GM19193 (cell line): ENCODE data around the gene LRRC66.

Experiments
- POLR2A ChIP-seq: IDR thresholded peaks from 4 replicates; pipeline ENCODE4 v1.6.1; 2011; ENCODE audit not compliant: insufficient read depth, insufficient read length; ENCODE audit errors: extremely low read depth

The LRRC66 gene, protein sequence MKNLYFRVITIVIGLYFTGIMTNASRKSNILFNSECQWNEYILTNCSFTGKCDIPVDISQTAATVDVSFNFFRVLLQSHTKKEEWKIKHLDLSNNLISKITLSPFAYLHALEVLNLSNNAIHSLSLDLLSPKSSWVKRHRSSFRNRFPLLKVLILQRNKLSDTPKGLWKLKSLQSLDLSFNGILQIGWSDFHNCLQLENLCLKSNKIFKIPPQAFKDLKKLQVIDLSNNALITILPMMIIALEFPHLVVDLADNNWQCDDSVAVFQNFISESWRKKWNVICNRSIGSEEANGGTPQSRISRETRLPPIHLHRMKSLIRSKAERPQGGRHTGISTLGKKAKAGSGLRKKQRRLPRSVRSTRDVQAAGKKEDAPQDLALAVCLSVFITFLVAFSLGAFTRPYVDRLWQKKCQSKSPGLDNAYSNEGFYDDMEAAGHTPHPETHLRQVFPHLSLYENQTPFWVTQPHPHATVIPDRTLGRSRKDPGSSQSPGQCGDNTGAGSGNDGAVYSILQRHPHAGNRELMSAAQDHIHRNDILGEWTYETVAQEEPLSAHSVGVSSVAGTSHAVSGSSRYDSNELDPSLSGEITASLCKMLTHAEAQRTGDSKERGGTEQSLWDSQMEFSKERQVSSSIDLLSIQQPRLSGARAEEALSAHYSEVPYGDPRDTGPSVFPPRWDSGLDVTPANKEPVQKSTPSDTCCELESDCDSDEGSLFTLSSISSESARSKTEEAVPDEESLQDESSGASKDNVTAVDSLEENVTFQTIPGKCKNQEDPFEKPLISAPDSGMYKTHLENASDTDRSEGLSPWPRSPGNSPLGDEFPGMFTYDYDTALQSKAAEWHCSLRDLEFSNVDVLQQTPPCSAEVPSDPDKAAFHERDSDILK

DNA sequence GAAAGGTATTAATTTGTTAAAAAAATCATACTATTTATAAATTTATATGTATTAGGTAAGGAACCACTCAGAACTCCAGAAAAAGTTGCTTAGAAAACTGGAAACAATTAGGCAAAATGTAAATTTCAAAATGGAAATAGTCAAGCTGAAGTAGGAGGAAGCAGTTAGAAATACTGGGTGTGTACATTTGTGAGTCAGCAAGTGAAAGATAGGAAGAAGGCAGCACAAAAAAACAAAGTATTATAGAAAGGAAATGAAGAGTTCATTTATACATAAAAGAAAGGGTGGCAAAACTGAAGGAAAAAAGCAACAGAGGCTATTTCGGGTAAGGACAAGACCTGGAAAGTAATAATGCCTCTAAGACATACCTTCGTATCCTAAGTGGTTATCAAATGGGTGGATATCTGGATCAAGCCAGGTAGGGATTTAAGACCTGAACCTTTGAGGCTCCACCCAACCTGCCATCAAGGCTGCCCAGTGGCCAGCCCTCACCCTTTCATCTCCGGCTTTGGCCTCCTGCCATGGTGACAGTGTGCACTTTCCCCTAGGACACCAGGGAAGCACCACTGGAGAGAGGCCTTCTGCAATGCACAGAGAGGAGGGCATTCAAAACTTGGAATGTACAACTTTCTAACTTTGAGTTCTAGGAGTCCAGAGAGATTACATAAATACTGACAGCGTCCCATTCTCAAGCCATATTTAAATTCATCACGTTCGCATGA lies at the start of gene LRRC66:
LRRC66 (minus strand) TSS at position 428 of the 722 bp plus-strand sequence. CDS start 2,750 bp downstream, outside the sequence.
- no peak for TF ChIP-seq POLR2A

DNA sequence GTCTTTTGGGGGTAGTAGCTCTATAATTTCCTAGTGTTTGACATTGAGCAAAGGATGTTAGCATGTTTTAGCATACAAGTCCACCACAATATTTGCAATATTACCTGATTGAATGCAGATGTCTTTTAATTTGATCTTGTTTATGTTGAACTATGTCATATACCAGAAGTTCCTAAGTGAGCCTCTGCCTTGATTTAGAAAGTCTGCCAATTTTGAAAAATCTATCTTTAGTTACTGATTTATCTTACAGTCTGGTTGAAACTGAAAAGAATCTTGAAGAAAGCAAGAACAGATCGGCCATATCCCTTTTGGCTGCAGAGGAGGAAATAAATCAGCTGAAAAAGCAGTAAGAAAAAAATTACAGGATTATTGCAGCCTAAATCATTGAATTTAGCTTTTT lies 49.4 kb upstream of the LRRC66 start:
- no peak for TF ChIP-seq POLR2A

DNA sequence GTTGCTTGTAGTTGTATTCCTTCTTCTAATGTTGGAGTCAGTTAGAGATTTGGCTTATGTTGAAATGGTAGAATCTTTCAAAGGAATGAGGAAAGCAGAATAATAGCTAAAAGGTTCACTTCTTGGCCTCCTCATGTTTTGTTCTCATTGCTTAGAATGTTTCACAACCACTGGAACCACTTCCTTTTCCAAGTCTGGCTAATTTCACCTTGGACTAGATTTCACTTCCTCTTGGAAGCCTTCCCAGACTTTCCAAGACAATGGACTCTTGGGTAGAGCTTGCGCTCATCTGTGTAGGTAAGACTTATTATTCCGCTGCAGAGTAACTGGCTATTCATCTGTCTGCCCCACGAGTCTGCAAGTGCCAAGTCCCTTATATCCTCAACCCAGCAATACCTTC lies 39.2 kb upstream of the LRRC66 start:
- TF ChIP-seq POLR2A: no peak

DNA sequence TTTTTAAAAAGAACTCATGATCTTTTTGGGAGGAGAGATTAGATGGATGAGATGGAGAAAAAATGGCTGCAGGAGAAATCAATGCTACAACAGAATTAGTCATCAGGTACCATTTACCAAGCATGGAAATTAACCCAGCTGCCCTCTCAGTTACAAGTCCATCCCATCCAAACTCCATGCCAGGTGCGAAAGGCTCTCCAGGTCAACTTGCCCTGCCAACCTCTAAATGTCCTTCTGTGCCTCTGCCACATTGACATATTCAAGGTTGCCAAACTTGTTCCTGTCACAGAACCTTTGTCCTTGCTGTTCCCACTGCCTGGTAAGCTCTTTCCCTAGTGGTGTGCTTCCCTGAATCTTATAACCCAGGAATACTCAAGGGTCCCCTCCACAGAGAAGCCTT lies 38.1 kb upstream of the LRRC66 start:
- TF ChIP-seq POLR2A: no peak

DNA sequence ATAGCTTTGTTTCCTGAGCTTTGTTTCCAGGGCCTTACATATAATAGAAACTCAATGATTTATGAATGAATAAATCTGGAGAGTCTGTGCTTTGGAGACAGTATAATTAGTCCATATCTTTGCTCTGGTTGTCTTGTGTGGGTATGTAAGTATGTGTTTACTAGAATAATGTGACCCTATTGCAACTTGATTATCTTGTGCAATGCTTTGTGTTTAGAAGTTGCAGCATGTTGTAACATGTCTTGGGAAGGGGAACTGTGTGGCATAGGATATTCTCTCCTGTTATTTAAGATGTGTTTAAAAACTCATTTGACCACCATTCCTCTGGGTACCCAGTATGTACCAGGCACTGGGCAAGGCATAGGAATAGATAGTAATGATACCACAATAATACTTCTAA lies 37.0 kb upstream of the LRRC66 start:
- TF ChIP-seq POLR2A: no peak

DNA sequence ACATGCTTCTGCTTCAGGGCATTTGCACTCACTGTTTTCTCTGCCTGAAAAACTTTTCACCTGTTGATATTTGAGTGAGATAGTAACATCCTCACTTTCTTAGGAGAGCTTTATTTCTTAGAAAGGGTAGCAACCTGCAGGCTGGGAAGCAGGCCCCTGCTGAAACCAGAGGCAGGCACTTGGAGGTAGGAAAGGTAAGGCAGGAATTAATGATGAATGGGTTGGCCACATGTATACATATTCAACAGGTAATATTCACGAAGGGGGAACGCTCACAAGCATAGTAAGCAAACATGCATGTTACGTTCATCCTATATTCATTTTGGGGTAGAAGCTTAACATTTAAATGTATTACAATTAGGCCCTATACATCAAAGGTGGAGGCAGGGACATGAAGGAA lies 34.1 kb upstream of the LRRC66 start:
- no peak for TF ChIP-seq POLR2A

DNA sequence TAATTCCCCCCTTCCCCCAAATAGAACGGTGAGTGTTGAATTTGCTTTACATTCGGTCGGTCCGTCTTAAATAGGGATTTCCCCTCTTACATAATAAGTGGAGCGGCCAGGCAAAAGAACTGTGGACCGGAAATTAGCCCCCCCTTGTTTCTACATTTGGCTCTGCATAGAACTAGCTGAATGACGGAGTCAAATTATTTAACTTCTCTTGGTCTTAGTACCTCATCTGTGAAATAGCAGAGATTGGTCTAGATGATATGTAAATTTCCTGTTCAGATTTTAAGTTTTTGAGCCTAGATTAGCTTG lies 32.3 kb upstream of the LRRC66 start:
- TF ChIP-seq POLR2A: no peak

DNA sequence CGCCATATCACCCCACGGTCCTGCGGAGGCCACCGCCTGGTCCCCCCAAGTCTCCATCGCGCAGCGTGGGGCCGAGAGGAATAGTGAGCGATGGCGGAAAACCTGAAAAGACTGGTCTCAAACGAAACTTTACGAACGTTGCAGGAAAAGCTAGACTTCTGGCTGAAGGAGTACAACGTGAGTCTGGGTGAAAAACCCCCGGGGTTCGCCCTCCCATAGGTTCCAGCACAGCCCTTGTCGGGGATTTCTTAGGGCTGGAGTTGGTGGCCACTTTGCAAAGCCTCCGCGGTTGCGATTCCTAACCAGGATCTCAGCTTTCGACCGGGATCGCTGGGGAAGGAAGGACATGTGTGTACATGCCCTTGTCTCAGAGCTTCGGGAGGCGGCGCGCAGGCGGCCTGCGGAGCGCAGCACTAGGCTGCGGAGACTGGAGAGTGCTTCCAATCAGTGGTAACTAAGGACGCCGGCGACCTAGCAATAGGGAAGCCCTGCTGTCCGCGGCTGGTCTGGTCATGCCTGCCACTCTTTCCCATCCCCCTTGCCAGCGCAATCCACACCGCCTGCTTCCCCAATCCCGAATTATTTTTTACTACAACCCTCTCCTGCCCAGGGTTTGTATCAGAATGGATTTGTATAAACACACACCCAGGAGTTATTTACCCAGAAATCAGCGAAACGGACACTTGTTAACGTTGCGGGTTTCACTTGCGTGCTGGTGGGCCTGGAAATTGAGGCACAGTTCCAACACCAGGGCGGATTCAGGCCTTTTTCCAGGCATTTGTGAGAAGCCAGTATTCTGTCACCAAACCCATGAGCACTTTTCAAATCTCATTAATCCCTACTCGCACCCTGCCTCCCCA lies 31.7 kb upstream of the LRRC66 start:
- peak; percentile 32 for TF ChIP-seq POLR2A

DNA sequence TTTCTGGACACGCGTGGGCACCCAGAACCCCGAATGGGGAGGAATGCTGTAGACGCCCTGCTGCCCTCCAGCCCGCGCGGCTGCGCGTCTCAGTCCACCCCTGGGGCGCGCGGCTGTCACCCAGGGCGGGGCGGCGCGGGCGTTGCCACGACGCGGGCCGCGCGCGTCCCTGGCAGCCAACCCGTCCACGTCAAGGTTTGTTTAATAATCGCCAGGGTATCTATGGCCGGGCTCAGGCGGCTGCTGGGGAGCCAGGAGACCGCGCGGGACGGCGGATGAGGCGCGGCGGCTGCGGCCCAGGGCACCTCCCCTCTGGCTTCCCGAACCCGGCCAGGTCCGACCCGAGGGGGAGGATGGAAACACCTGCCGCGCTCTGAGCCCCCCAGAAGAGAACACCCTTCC lies 31.1 kb upstream of the LRRC66 start, which contains the start of gene SPATA18:
SPATA18 (plus strand) TSS at position 92 of the 402 bp plus-strand sequence. CDS start 401 bp downstream, outside the sequence.
- no peak for TF ChIP-seq POLR2A

DNA sequence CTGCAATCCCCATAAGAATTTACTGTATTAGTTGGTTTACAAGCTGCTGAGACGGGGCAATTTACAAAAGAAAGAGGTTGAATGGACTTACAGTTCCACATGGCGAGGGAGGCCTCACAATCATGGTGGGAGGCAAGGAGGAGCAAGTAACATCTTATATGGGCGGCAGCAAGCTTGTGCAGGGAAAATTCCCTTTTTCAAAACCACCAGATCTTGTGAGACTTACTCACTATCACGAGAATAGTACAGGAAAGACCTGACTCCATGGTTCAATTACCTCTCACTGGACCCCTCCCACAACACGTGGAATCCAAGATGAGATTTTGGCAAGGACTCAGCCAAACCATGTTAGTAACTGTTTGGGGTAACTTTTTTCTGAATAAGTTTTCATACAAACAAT lies 29.1 kb upstream of the LRRC66 start:
- no peak for TF ChIP-seq POLR2A

DNA sequence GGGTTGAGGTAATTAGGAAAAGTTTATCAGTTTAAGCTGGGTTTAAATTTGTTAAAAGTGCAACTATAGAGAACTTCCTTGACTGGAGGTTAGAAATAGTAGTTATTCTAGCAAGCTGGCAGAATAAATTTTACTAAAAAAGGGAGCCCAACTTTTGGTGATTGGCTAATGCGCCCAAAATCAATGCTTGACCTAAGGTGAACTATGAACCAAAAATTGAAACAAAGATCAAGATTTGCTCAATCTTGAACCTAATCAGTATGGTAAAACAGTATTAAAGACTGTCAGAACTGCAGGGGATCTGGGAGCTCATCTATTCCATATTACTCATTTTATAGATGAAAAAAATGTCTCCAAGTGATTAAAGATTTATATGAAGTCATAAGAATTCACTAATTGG lies 24.9 kb upstream of the LRRC66 start:
- TF ChIP-seq POLR2A: no peak

DNA sequence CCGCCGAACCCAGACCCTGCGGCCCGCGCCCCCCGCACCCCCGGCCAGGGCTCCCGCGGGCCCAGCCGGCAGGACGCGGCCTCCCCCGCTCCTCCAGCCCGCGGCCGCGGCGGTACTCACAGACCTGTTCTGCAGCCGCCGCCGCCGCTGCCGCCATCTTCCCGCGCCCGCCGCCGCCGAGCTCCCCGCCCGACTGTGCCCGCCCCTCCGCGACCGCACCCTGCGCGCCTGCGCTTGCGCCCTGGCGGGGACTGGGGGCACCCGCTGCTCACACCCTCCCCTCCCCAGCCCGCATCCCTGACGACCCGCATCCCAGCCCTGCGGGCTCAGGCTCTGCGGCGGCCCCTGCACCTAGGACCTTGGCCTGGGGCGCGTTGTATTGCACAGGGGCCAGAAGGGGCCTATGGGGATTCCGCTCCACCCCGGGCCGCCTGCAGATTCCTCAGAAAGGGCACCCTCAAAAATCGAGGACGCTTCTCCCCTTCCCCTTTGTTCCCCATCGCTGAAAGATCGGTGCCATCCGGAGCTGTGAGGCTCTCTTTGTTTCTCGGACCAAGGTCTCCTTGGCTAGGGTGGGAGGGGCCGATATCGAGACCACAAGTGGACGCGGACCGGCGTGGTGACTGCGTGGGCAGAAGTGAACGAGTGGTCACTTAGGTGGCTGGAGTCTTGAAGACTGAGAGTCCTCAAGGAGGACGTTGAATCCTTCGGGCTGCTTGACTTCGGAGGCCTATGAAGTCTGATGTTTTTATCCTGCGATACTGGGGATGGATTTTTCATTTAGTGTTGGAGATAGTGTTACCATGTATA lies 18.1 kb upstream of the LRRC66 start, which contains the start of gene SGCB:
SGCB (minus strand) TSS at position 197 of the 810 bp plus-strand sequence; CDS start at position 157, 40 bp downstream.
- peak; percentile 58 for TF ChIP-seq POLR2A

DNA sequence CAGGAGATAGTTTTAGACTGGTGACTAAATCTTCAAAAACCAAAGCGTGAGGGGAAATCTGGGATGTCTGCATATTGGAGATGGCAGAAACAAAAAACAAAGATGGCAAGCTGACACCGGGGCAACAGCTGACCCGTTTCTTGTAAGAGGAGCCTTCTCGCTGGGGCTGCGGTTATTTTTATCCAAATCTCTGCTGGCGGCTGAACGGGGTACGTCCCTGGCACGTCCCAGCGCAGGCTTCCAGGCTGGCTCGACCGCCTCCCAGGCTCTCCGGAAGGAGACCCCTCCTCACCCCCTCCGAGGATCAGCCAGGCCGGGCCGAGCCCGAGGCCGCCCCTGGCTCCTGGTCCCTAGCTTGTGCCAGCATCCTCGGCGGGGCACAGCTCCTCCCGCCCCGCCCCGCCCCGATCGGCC lies 17.5 kb upstream of the LRRC66 start:
- no peak for TF ChIP-seq POLR2A

DNA sequence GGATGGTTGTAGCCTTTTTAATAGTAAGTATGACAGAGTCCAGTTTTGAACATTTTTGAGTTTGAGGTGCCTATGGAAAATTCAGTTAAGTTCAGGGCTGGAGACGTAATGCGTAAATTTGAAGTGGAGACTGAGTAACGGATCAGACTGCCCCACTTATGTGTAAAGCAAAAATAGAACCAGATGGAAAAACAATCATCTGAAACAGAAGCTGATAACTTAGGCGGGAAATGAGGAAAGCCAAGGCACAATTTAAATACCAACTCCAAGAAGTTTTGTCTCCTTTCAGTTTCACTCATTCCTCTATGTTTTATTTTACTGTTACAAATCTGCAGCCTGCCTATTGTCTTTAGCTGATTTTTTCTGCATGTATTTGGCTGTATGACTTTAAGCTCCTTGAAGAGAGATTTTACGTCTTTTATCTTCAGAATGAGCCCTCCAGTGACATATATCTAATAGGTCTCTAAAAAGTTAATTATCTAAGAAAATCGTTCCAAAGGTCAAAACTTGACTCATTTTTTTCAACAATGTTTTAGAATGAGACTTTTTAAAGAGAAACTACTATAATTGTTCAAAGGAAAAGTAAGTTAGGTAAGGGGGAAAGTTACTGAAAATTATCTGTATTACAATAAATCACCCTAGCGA lies 16.8 kb upstream of the LRRC66 start:
- no peak for TF ChIP-seq POLR2A

DNA sequence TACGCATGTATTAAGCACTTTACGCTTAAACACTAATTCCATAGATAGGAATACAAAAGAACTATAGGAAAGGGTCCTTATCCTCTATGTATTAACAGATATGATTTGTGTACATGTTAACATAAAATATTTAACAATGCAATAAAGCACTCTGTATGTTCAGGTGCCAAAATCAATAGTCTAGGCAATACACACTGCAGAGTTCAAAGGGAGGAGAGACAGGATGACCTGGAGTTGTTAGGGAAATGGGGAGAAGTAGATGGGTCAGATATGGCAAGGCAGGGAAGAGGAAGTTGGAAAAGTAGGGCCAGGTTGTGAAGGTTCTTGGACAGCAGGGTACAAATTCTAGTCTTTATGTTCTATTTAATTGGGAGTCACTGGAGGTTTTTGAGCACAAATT lies 15.0 kb upstream of the LRRC66 start:
- TF ChIP-seq POLR2A: no peak
